Spleen (tissue), 11 donors: ENCODE measurements around the gene SNED1. TPM values are rescaled to one million over a fixed set of nuclear protein-coding genes. Genes with fewer than 3 reads are reported as not detected.

Experiments
- DNase-seq: peaks from one replicate; pipeline ENCODE4 v3.0.0-alpha.2; 2020
- H3K27ac ChIP-seq, 8 donors: fragments of 200-600 bp; sonication (generic) in 7 of 8; 1 replicate in 4 of 8; 2 replicates in 4 of 8; pipeline versions ENCODE4 v1.5.0 to v1.8.0; 2016 to 2021; ENCODE audit warnings: inconsistent platforms in 4 of 8, mild to moderate bottlenecking in 4 of 8, moderate library complexity in 1 of 8
- H3K27me3 ChIP-seq, 7 donors: fragments of 200-600 bp; sonication (generic) in 6 of 7; replicated peaks in 1 of 7; 1 replicate in 4 of 7; 2 replicates in 3 of 7; pipeline versions ENCODE4 v1.5.0 to v1.8.0; 2016 to 2021; ENCODE audit warnings: inconsistent platforms in 3 of 7, mild to moderate bottlenecking in 1 of 7
- H3K36me3 ChIP-seq, 6 donors: fragments of 200-600 bp; sonication (generic) in 5 of 6; 1 replicate in 4 of 6; 2 replicates in 2 of 6; pipeline versions ENCODE4 v1.5.0 to v1.8.0; 2016 to 2021; ENCODE audit warnings: inconsistent platforms in 2 of 6
- H3K4me1 ChIP-seq, 6 donors: fragments of 200-600 bp; sonication (generic) in 5 of 6; 1 replicate in 3 of 6; 2 replicates in 3 of 6; pipeline versions ENCODE4 v1.5.0 to v1.8.0; 2016 to 2021; ENCODE audit warnings: inconsistent platforms in 3 of 6
- H3K4me3 ChIP-seq, 8 donors: fragments of 200-600 bp; sonication (generic) in 7 of 8; 1 replicate in 4 of 8; 2 replicates in 4 of 8; pipeline versions ENCODE4 v1.5.0 to v1.8.0; 2016 to 2021; ENCODE audit warnings: inconsistent platforms in 4 of 8, mild to moderate bottlenecking in 4 of 8, moderate library complexity in 2 of 8
- H3K9me3 ChIP-seq, 8 donors: fragments of 200-600 bp; sonication (generic) in 7 of 8; 1 replicate in 4 of 8; 2 replicates in 4 of 8; pipeline versions ENCODE4 v1.5.0 to v1.8.0; 2016 to 2021; ENCODE audit warnings: inconsistent platforms in 4 of 8
- POLR2A ChIP-seq, 3 donors: fragments of 450-650 bp; IDR thresholded peaks; one replicate each; pipeline ENCODE4 v1.5.1; 2017; ENCODE audit warnings: antibody characterized with exemption in 3 of 3, mild to moderate bottlenecking in 1 of 3
- POLR2AphosphoS5 ChIP-seq, 3 donors: sonication (generic); formaldehyde crosslinking; IDR thresholded peaks; one replicate each; pipeline ENCODE4 v1.5.1; 2017; ENCODE audit warnings: antibody characterized with exemption in 3 of 3
- WGBS, 5 donors: extraction: QIAGEN DNeasy Blood & Tissue Kit in 3 of 5; methylation state at CpG; one replicate each; pipeline versions ENCODE4 v1.1.5 to v1.1.7; 2013 to 2018; 5-methylcytosine and 5-hydroxymethylcytosine counted together
- intact Hi-C: fragments of 100-400 bp; cut with DNase I; formaldehyde crosslinking; loops from one replicate; pipeline ENCODE4 v1.15.0; 2023; ENCODE audit warnings: low total_unique reads
- polyA plus RNA-seq, 3 donors: library from polyadenylated mRNA; stranded (reverse); fragments of 200-250 nt; gene quantifications; one replicate each; pipeline ENCODE4 v1.2.1, GENCODE V29; 2013
- total RNA-seq, 7 donors: library from RNA; depleted of rRNA in 3 of 7; stranded (reverse); fragments of >200 nt in 3 of 7; fragmentation: NEBNext Ultra II Directional in 4 of 7; extraction: Animal tissue kit (Norgen Biotek cat#: 25700) in 4 of 7; gene quantifications; one replicate each; pipeline versions ENCODE4 v1.1.0 to v1.2.1, GENCODE V29; 2016 to 2021
- TF ChIP-seq, protein P1 (sequence below), 11 experiments: fragments of 200-600 bp in 7 of 11; fragments of 450-650 bp in 4 of 11; sonication (generic) in 4 of 11; IDR thresholded peaks in 8 of 11; conservative IDR thresholded peaks in 3 of 11; 1 replicate in 7 of 11; 2 replicates in 4 of 11; pipeline versions ENCODE4 v1.4.0 to v1.8.0; 2016 to 2021; ENCODE audit warnings: antibody characterized with exemption in 11 of 11, inconsistent platforms in 4 of 11, mild to moderate bottlenecking in 1 of 11
- donor health status: healthy with polysubstance abuse.
- donor health status: DM: no; HTN: no; CAD: no; lungs with moderate emphysema.
- donor health status: DM: no; HTN: no; CAD: no.
- donor health status: Bipolar disorder and iron deficiency.
- donor health status: healthy.
- donor health status: DM: no; HTN: no; CAD: no.
- donor health status: DM: yes; HTN: yes; CAD: no.

Gene SNED1
- total and polyA plus RNA-seq, 10 donors = 2.6 to 85.3 (median 45.5) TPM

DNA sequence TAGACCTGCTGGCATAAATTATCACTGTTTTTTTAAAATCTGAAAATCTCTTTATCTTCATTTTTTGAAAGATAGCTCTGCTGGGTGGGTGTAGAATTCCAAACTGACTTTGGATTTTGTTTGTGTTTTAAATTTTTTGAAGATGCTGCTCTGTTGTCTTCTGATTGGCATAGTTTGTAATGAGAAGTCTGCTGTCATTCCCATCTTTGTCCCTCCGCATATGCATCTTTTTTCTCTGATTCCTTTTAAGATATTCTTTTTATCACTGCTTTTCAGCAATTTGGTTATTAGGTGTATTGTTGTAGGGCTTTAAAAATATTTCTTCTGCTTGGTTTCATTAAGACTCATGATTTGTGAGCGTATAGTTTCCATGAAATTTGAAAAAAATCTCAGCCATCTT, 7.2 kb downstream of the SNED1 start:
- H3K27me3 ChIP-seq = peaks cover 0 to 39% (median 0%) of the 10 kb centered on the region in 7 donors
- peaks cover 10 to 38% (median 34%) of the 10 kb centered on the region in 8 donors for H3K9me3 ChIP-seq
- H3K27ac ChIP-seq = no peak overlapping the region
- 80 to 98% (median 95%) methylated on average over 2 of the region's 2 CpGs for WGBS, 5 donors
- intact Hi-C loops = no loop called here
- peaks cover 16 to 45% (median 28%) of the 10 kb centered on the region in 6 donors for H3K4me1 ChIP-seq
- H3K4me3 ChIP-seq = no peak overlapping the region
- peaks cover 0 to 17% (median 8%) of the 10 kb centered on the region in 6 donors for H3K36me3 ChIP-seq
- no peak for DNase-seq
- TF ChIP-seq, protein P1, sequence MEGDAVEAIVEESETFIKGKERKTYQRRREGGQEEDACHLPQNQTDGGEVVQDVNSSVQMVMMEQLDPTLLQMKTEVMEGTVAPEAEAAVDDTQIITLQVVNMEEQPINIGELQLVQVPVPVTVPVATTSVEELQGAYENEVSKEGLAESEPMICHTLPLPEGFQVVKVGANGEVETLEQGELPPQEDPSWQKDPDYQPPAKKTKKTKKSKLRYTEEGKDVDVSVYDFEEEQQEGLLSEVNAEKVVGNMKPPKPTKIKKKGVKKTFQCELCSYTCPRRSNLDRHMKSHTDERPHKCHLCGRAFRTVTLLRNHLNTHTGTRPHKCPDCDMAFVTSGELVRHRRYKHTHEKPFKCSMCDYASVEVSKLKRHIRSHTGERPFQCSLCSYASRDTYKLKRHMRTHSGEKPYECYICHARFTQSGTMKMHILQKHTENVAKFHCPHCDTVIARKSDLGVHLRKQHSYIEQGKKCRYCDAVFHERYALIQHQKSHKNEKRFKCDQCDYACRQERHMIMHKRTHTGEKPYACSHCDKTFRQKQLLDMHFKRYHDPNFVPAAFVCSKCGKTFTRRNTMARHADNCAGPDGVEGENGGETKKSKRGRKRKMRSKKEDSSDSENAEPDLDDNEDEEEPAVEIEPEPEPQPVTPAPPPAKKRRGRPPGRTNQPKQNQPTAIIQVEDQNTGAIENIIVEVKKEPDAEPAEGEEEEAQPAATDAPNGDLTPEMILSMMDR (IDR thresholded peaks at IDR 0.05 in 8 of 11, conservative IDR thresholded peaks at IDR 0.05 in 3 of 11) = no peak
- TF ChIP-seq POLR2AphosphoS5 (IDR thresholded peaks at IDR 0.05) (no peak), POLR2A (IDR thresholded peaks at IDR 0.05) (no peak)

DNA sequence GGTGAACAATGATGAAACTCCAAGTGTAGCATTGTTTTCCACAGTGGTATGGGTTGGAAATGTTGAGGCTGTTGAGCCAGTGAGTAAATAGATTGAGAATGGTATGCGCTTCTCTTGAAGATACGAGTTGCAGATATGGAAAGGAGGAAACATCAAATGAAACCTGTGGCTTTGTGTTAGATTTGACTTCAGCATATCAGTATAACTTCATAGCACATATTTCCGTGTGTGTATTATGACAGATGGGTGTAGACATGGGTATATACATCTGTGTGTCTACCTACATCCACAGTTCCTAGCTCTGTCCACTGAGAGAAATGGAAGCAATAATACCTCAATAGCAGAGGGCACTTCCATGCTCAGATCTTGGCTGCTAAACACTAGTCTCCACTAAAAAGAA, 8.0 kb downstream of the SNED1 start:
- no peak for DNase-seq
- Histone ChIP-seq H3K4me1 (peaks cover 17 to 45% (median 27%) of the 10 kb centered on the region in 6 donors), H3K36me3 (peaks cover 0 to 15% (median 8%) of the 10 kb centered on the region in 6 donors), H3K4me3 (no peak overlapping the region), H3K27ac (no peak overlapping the region), H3K27me3 (peaks cover 0 to 35% (median 0%) of the 10 kb centered on the region in 7 donors), H3K9me3 (peaks cover 10 to 38% (median 34%) of the 10 kb centered on the region in 8 donors)
- TF ChIP-seq POLR2AphosphoS5 (IDR thresholded peaks at IDR 0.05) = no peak
- TF ChIP-seq, protein P1 (IDR thresholded peaks at IDR 0.05 in 8 of 11, conservative IDR thresholded peaks at IDR 0.05 in 3 of 11) = no peak
- no peak for TF ChIP-seq POLR2A (IDR thresholded peaks at IDR 0.05)
- intact Hi-C loops = no loop called here
- WGBS, 5 donors = 68 to 83% (median 82%) methylated on average over 3 of the region's 3 CpGs

DNA sequence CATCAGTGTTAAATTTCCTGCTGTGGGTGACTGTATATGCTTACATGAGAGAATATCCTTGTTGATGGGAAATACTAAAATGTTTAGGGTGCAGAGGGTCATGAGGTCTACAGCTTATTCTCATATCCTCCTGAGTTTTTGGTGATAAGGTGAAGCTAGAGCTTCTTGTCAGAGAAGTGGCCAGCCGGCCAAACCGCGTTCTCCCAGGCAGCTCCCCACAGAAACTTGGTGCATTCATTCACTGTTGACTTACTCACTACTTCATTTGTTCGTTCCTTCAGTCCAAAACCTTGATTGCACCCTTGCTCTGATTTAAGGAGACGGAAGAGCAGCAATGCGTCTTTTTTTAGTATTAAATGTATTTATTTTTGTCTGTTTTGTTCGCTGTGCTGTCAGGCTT, 8.7 kb downstream of the SNED1 start:
- peaks cover 10 to 38% (median 34%) of the 10 kb centered on the region in 8 donors for H3K9me3 ChIP-seq
- 90 to 97% (median 94%) methylated on average over 7 of the region's 7 CpGs for WGBS, 5 donors
- TF ChIP-seq, protein P1 (IDR thresholded peaks at IDR 0.05 in 8 of 11, conservative IDR thresholded peaks at IDR 0.05 in 3 of 11) = no peak
- TF ChIP-seq POLR2AphosphoS5 (IDR thresholded peaks at IDR 0.05) (no peak), POLR2A (IDR thresholded peaks at IDR 0.05) (no peak)

DNA sequence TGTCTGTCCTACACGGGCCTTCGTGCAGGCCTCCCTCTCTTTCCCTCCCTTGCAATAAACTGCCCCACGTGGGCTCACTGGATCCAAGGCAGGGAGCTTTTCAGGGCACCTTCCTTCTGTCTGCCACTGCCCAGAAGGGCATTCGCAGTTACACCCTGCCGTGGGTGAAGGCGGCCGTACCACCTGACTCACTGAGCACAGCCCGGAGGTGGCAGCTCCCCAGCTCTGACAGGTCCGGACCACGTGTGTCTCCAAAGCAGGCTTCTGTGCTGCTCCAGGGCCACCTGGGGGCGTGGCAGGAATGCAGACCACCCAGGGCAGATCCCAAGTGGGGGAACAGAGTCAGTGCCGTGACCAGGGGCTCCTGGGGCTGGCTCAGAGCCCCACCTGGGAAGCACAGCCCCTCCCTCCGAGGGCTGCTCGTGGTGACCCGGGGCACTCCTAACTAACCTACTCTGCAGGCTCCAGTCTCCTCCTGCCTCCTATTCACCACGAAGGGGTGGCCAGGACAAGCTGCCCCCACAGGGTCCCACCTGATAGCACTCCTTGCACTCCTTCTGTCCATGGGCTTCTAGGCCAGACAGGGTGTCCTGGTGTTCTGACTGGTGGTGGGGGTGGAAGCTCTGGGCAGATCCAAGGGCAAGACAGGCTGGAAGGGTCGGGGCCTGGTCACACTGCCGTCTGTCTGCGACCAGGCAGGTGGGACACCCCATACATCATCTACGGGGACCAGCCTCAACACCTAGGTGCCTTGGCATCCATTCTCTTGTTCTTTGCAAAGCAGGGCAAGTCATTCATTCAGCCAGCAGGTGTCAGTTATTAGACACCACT, 9.7 kb downstream of the SNED1 start:
- no peak for TF ChIP-seq POLR2AphosphoS5 (IDR thresholded peaks at IDR 0.05)
- TF ChIP-seq, protein P1 (IDR thresholded peaks at IDR 0.05 in 8 of 11, conservative IDR thresholded peaks at IDR 0.05 in 3 of 11) = no peak
- TF ChIP-seq POLR2A (IDR thresholded peaks at IDR 0.05) = no peak
- Histone ChIP-seq H3K27ac (peak overlapping the region in 1 of 8 donors; percentile 78), H3K27me3 (peaks cover 0 to 38% (median 0%) of the 10 kb centered on the region in 7 donors), H3K9me3 (peaks cover 10 to 34% (median 29%) of the 10 kb centered on the region in 8 donors), H3K36me3 (peaks cover 0 to 11% (median 8%) of the 10 kb centered on the region in 6 donors), H3K4me3 (no peak overlapping the region), H3K4me1 (peaks cover 17 to 42% (median 29%) of the 10 kb centered on the region in 6 donors)
- intact Hi-C loops = no loop called here
- WGBS, 5 donors = 78 to 89% (median 80%) methylated on average over 16 to 20 of the region's 20 CpGs
- peak; percentile 69 for DNase-seq

More for the DNA sequence above, 8.7 kb downstream of the SNED1 start:
- H3K36me3 ChIP-seq = peaks cover 0 to 13% (median 8%) of the 10 kb centered on the region in 6 donors
- H3K4me1 ChIP-seq = peaks cover 17 to 45% (median 29%) of the 10 kb centered on the region in 6 donors
- H3K4me3 ChIP-seq = no peak overlapping the region
- intact Hi-C loops = no loop called here
- DNase-seq = peak; percentile 17
- H3K27ac ChIP-seq = no peak overlapping the region
- peaks cover 0 to 38% (median 0%) of the 10 kb centered on the region in 7 donors for H3K27me3 ChIP-seq
